Gastroesophageal sphincter (tissue), 4 donors: ENCODE data around the gene NR3C1. TPM values are rescaled to one million over a fixed set of nuclear protein-coding genes. Genes with fewer than 3 reads are reported as not detected.

Experiments used
- ATAC-seq: fragments of 150-250 bp; one replicate; pipeline ENCODE4 v1.9.1; 2016; ENCODE audit warnings: mild to moderate bottlenecking, moderate library complexity
- H3K27ac ChIP-seq, 4 donors: fragments of 200-600 bp; sonication (generic) in 3 of 4; 1 replicate in 3 of 4; 2 replicates in 1 of 4; pipeline ENCODE4 v1.5.1; 2016 to 2019
- H3K27me3 ChIP-seq: fragments of 200-600 bp; sonication (generic); one replicate; pipeline ENCODE4 v1.5.1; 2019
- H3K36me3 ChIP-seq, 2 donors: fragments of 200-600 bp; sonication (generic); one replicate each; pipeline ENCODE4 v1.5.1; 2019; ENCODE audit warnings: control low read depth in 1 of 2
- H3K4me1 ChIP-seq, 3 donors: fragments of 200-600 bp; sonication (generic); 1 replicate in 2 of 3; 2 replicates in 1 of 3; pipeline ENCODE4 v1.5.1; 2016 to 2019; ENCODE audit warnings: control low read depth in 2 of 3
- H3K4me3 ChIP-seq, 2 donors: fragments of 200-600 bp; sonication (generic); one replicate each; pipeline ENCODE4 v1.5.1; 2019; ENCODE audit warnings: mild to moderate bottlenecking in 1 of 2, moderate library complexity in 1 of 2
- H3K9me3 ChIP-seq, 3 donors: fragments of 200-600 bp; sonication (generic); one replicate each; pipeline ENCODE4 v1.5.1; 2017 to 2019; ENCODE audit warnings: control low read depth in 2 of 3
- EP300 ChIP-seq: sonication (generic); formaldehyde crosslinking; IDR thresholded peaks from one replicate; pipeline ENCODE4 v1.6.1; 2017; ENCODE audit warnings: antibody characterized with exemption, mild to moderate bottlenecking
- POLR2A ChIP-seq, 2 donors: fragments of 450-650 bp; IDR thresholded peaks; one replicate each; pipeline ENCODE4 v1.6.1; 2017; ENCODE audit warnings: antibody characterized with exemption in 2 of 2, mild to moderate bottlenecking in 2 of 2, moderate library complexity in 1 of 2
- POLR2AphosphoS5 ChIP-seq: sonication (generic); formaldehyde crosslinking; IDR thresholded peaks from one replicate; pipeline ENCODE4 v1.6.1; 2017; ENCODE audit warnings: antibody characterized with exemption
- WGBS, 2 donors: methylation state at CpG; one replicate each; pipeline ENCODE4 v1.1.5; 2018; ENCODE audit warnings: low coverage in 1 of 2; 5-methylcytosine and 5-hydroxymethylcytosine counted together
- total RNA-seq, 4 donors: library from RNA; depleted of rRNA; stranded (reverse); fragments of >200 nt; gene quantifications; one replicate each; pipeline ENCODE4 v1.1.0, GENCODE V29; 2016
- TF ChIP-seq, protein P1 (sequence below), 4 experiments: fragments of 200-600 bp in 2 of 4; fragments of 450-650 bp in 2 of 4; sonication (generic) in 1 of 4; IDR thresholded peaks; one replicate each; pipeline ENCODE4 v1.5.1; 2017 to 2019; ENCODE audit warnings: antibody characterized with exemption in 4 of 4, mild to moderate bottlenecking in 2 of 4, moderate library complexity in 2 of 4

The NR3C1 gene
- total RNA-seq, 4 donors from 2014 or later: 69.7 to 103 (median 85.6) TPM

- no peaks in the 10 kb centered on the region for H3K27me3 ChIP-seq
- H3K9me3 ChIP-seq: peaks cover 0 to 4% (median 0%) of the 10 kb centered on the region in 3 donors
- H3K27ac ChIP-seq: no peak overlapping the region
- peaks cover 0 to 52% of the 10 kb centered on the region in 2 donors for H3K36me3 ChIP-seq
- H3K4me3 ChIP-seq: no peak overlapping the region
- no peak for TF ChIP-seq POLR2AphosphoS5
- TF ChIP-seq, protein P1, sequence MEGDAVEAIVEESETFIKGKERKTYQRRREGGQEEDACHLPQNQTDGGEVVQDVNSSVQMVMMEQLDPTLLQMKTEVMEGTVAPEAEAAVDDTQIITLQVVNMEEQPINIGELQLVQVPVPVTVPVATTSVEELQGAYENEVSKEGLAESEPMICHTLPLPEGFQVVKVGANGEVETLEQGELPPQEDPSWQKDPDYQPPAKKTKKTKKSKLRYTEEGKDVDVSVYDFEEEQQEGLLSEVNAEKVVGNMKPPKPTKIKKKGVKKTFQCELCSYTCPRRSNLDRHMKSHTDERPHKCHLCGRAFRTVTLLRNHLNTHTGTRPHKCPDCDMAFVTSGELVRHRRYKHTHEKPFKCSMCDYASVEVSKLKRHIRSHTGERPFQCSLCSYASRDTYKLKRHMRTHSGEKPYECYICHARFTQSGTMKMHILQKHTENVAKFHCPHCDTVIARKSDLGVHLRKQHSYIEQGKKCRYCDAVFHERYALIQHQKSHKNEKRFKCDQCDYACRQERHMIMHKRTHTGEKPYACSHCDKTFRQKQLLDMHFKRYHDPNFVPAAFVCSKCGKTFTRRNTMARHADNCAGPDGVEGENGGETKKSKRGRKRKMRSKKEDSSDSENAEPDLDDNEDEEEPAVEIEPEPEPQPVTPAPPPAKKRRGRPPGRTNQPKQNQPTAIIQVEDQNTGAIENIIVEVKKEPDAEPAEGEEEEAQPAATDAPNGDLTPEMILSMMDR (IDR thresholded peaks at IDR 0.05): no peak
- TF ChIP-seq POLR2A (IDR thresholded peaks at IDR 0.05): no peak
- no peak for TF ChIP-seq EP300
- no peak for ATAC-seq
- WGBS, 2 donors: 36 to 54% methylated on average over 2 of the region's 2 CpGs
- peaks cover 0 to 6% (median 0%) of the 10 kb centered on the region in 3 donors for H3K4me1 ChIP-seq
These were observed 123.8 kb downstream of the NR3C1 start for GRCh38 chr5:143279698-143280097.

DNA sequence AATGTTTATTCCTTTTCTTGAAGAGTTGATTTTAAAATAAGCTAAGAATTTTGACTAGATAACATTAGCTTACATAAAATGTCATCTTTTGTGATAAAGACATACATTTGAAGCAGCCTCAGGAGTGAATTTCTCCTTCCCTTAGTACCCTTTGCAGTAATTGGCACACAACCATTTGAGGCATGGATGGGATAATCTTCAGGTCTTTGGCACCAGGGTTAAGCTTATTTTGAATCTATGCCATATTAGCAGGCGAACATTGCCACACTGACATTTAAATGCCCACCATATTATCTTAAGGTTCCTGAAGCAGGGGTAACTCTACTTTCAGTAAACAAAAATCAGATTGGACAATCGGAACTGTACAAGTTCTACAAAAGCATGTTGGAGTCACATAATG is 126.0 kb downstream of the NR3C1 start:
- Histone ChIP-seq H3K4me3 (no peak overlapping the region), H3K4me1 (peaks cover 0 to 6% (median 0%) of the 10 kb centered on the region in 3 donors), H3K36me3 (peaks cover 0 to 34% of the 10 kb centered on the region in 2 donors), H3K27me3 (no peaks in the 10 kb centered on the region), H3K9me3 (no peaks in the 10 kb centered on the region), H3K27ac (no peak overlapping the region)
- TF ChIP-seq EP300: no peak
- no peak for TF ChIP-seq POLR2AphosphoS5
- TF ChIP-seq, protein P1 (IDR thresholded peaks at IDR 0.05): no peak
- no peak for TF ChIP-seq POLR2A (IDR thresholded peaks at IDR 0.05)
- no peak for ATAC-seq
- 81 to 83% methylated on average over 2 of the region's 2 CpGs for WGBS, 2 donors

DNA sequence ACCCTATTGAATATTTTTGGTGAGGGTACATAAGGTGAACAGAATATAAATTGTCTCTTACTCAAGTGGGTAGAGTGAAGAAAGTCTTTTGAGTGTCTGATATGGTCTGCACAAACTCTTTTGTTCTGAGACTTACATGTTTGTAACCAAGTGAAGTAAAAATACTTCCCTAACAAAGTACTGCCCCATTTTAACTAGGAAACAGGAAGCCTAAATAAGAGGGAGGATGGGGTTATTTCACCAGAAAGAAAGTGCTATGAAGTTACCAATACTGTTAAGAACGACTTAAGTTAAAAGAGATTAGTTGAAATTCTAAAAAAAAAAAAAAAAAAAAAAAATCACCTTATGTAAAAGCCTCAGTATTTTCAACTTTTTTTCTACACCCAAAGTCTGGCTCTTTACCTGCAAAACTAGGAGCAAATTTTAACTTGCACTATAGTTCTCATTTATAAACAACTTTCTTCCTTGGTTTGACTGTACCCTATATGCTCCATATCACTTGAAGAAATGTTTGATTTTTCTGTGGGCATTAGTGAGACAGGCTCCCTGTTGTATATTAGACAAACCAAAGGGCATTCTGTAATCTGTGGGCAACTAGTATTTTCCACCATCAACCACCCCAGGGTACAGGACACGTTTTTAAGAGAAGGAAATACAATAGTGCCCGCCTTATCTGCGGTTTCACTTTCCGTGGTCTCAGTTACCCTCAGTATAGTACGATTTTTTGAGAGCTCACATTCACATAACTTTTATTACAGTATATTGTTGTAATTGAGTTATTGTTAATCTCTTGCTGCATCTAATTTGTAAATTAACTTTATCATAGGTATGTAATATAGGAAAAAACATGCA is 127.7 kb downstream of the NR3C1 start:
- ATAC-seq: no peak
- TF ChIP-seq, protein P1 (IDR thresholded peaks at IDR 0.05): no peak
- TF ChIP-seq POLR2AphosphoS5: no peak
- no peak for TF ChIP-seq POLR2A (IDR thresholded peaks at IDR 0.05)
- TF ChIP-seq EP300: no peak
- Histone ChIP-seq H3K4me1 (peaks cover 0 to 6% (median 0%) of the 10 kb centered on the region in 3 donors), H3K27ac (no peak overlapping the region), H3K27me3 (no peaks in the 10 kb centered on the region), H3K9me3 (no peaks in the 10 kb centered on the region), H3K4me3 (no peak overlapping the region), H3K36me3 (peaks cover 0 to 16% of the 10 kb centered on the region in 2 donors)
- 78 to 93% methylated on average over 5 to 6 of the region's 6 CpGs for WGBS, 2 donors

DNA sequence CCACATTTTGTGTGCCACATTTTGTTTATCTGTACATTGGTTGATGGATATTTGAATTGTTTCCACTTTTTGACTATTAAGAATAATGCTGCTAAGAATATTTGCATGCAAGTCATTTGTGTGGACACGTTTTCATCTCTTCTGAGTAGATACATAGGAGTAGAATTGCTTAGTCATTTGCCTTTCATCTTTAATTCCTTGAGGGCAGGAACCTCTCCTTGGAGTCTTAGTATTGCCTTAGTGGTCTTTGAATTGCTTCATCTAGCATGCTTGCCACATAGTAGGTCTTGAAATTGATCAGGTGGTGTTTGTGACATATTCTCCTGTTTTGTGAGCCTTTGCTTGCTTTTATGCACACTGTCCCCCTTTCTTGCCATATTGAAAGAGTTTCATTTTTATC is 128.5 kb downstream of the NR3C1 start:
- H3K27ac ChIP-seq: no peak overlapping the region
- ATAC-seq: no peak
- peaks cover 0 to 4% (median 0%) of the 10 kb centered on the region in 3 donors for H3K4me1 ChIP-seq
- 50 to 78% methylated on average over 1 of the region's 1 CpG for WGBS, 2 donors
- H3K27me3 ChIP-seq: no peaks in the 10 kb centered on the region
- TF ChIP-seq POLR2AphosphoS5 (no peak), POLR2A (IDR thresholded peaks at IDR 0.05) (no peak), EP300 (no peak)
- TF ChIP-seq, protein P1 (IDR thresholded peaks at IDR 0.05): no peak
- H3K9me3 ChIP-seq: no peaks in the 10 kb centered on the region
- H3K4me3 ChIP-seq: no peak overlapping the region
- peaks cover 0 to 12% of the 10 kb centered on the region in 2 donors for H3K36me3 ChIP-seq

DNA sequence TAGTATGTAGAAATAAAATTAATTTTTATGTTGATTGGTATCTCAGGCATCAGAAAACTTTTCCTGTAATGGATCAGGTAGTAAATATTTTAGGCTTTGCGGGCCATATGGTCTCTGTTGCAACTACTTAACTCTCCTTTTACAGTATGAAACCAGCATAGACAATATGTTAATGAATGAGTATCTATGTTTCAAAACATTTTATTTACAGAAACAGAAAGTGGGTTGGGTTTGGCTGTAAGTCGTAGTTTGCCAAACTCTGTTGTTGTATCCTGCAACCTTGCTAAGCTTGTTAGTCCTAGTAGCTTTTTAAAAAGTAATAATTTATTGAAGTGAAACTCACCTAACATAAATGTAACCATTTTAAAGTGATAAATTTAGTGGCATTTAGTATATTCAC is 132.1 kb downstream of the NR3C1 start:
- Histone ChIP-seq H3K4me3 (no peak overlapping the region), H3K36me3 (no peaks in the 10 kb centered on the region), H3K4me1 (no peaks in the 10 kb centered on the region), H3K27me3 (no peaks in the 10 kb centered on the region), H3K27ac (no peak overlapping the region), H3K9me3 (peaks cover 0 to 19% (median 0%) of the 10 kb centered on the region in 3 donors)
- no peak for ATAC-seq
- 89 to 95% methylated on average over 2 of the region's 2 CpGs for WGBS, 2 donors
- no peak for TF ChIP-seq EP300
- TF ChIP-seq POLR2A (IDR thresholded peaks at IDR 0.05): no peak
- TF ChIP-seq POLR2AphosphoS5: no peak
- TF ChIP-seq, protein P1 (IDR thresholded peaks at IDR 0.05): no peak
